Stimulated activated CD4-positive, alpha-beta T cell treated with anti-CD3 and anti-CD28 coated beads, Interleukin-4, amount 100 ng/mL, for 4 hours (primary cell): Measurements from ENCODE around the gene STMN1.
A peak's percentile ranks its signal among the peaks of the same experiment; 100 is the strongest.
"Not testable (repeated sequence)": the region's sequence is repeated elsewhere in the genome, so short reads cannot be mapped to it uniquely, and the experiment has no call there.

Experiments
- DNase-seq, 2 experiments: peaks; one replicate each; pipeline ENCODE4 v3.0.0-alpha.2; 2020

STMN1 gene

GRCh38 chr1:25905680-25906643, at the start of gene STMN1:
Gene STMN1, minus strand, starts transcription at chr1:25906419. Its CDS starts 1,743 bp downstream, at chr1:25904676.
- DNase-seq: peak; percentile 88 to 90

- DNase-seq: no peak
Measured at GRCh38 chr1:25955553-25955952, 49.3 kb upstream of the STMN1 start.

GRCh38 chr1:25954282-25954938, 48.2 kb upstream of the STMN1 start:
- DNase-seq: no peak

- no peak for DNase-seq
Measured at GRCh38 chr1:25952841-25953401, 46.7 kb upstream of the STMN1 start.

GRCh38 chr1:25948641-25949040, 42.4 kb upstream of the STMN1 start:
- DNase-seq: no peak

GRCh38 chr1:25947027-25947426, 40.8 kb upstream of the STMN1 start:
- no peak for DNase-seq

- no peak for DNase-seq
Measured at GRCh38 chr1:25945761-25946160, 39.5 kb upstream of the STMN1 start.

GRCh38 chr1:25944986-25945385, 38.8 kb upstream of the STMN1 start:
- no peak for DNase-seq

- DNase-seq: not testable (repeated sequence)
Measured at GRCh38 chr1:25943511-25943910, 37.3 kb upstream of the STMN1 start.

- DNase-seq: no peak
Measured at GRCh38 chr1:25936947-25937346, 30.7 kb upstream of the STMN1 start.

GRCh38 chr1:25933479-25934365, 27.5 kb upstream of the STMN1 start:
- no peak for DNase-seq

GRCh38 chr1:25932811-25933400, 26.7 kb upstream of the STMN1 start:
- not testable (repeated sequence) for DNase-seq

- DNase-seq: no peak
Measured at GRCh38 chr1:25932321-25932720, 26.1 kb upstream of the STMN1 start.

- no peak for DNase-seq
Measured at GRCh38 chr1:25929016-25929415, 22.8 kb upstream of the STMN1 start.

- DNase-seq: no peak
Measured at GRCh38 chr1:25927521-25928265, 21.5 kb upstream of the STMN1 start.

- no peak for DNase-seq
Measured at GRCh38 chr1:25926731-25927496, 20.7 kb upstream of the STMN1 start.

GRCh38 chr1:25924454-25924853, 18.2 kb upstream of the STMN1 start:
- DNase-seq: no peak

GRCh38 chr1:25922971-25923552, 16.8 kb upstream of the STMN1 start:
- peak in 1 of 2 experiments; percentile 17 for DNase-seq

- DNase-seq: peak; percentile 32 to 39
Measured at GRCh38 chr1:25922056-25922970, 16.1 kb upstream of the STMN1 start.
